Trophoblast cell (in vitro differentiated cells and primary cell): Measurements from ENCODE around the gene RAB29.

Experiments used
- DNase-seq, 2 donors: peaks; one replicate each; pipeline ENCODE4 v3.0.0-alpha.2; 2016
- H2AFZ ChIP-seq: 2 replicates; pipeline ENCODE4 v1.6.1; 2013; ENCODE audit warnings: low read length, moderate library complexity, mild to moderate bottlenecking; ENCODE audit not compliant: insufficient read depth, poor library complexity
- H2AK5ac ChIP-seq: 2 replicates; pipeline ENCODE4 v1.6.1; 2013; ENCODE audit warnings: mild to moderate bottlenecking, low read length
- H2BK120ac ChIP-seq: 2 replicates; pipeline ENCODE4 v1.6.1; 2013; ENCODE audit warnings: low read length, mild to moderate bottlenecking, moderate library complexity; ENCODE audit not compliant: insufficient read depth, poor library complexity
- H2BK12ac ChIP-seq: 2 replicates; pipeline ENCODE4 v1.6.1; 2013; ENCODE audit warnings: mild to moderate bottlenecking, low read length, moderate library complexity
- H2BK5ac ChIP-seq: 2 replicates; pipeline ENCODE4 v1.6.1; 2013; ENCODE audit warnings: low read length, low read depth, moderate library complexity, mild to moderate bottlenecking; ENCODE audit not compliant: poor library complexity
- H3K14ac ChIP-seq: 2 replicates; pipeline ENCODE4 v1.6.1; 2013; ENCODE audit warnings: mild to moderate bottlenecking, low read length
- H3K18ac ChIP-seq: 2 replicates; pipeline ENCODE4 v1.6.1; 2013; ENCODE audit warnings: mild to moderate bottlenecking, low read length
- H3K23ac ChIP-seq: 2 replicates; pipeline ENCODE4 v1.6.1; 2013; ENCODE audit warnings: low read length
- H3K27ac ChIP-seq: 2 replicates; pipeline ENCODE4 v1.5.1; 2013; ENCODE audit warnings: low read depth, mild to moderate bottlenecking, inconsistent platforms, low read length, moderate library complexity
- H3K27me3 ChIP-seq: 2 replicates; pipeline ENCODE4 v1.6.1; 2013; ENCODE audit warnings: inconsistent platforms, mild to moderate bottlenecking, low read length, moderate library complexity; ENCODE audit not compliant: insufficient read depth
- H3K36me3 ChIP-seq, 2 experiments: 1 replicate in 1 of 2; 2 replicates in 1 of 2; pipeline ENCODE4 v1.6.1; 2013; ENCODE audit warnings: low read length in 2 of 2, mild to moderate bottlenecking in 2 of 2, moderate library complexity in 1 of 2; ENCODE audit not compliant: insufficient read depth in 2 of 2, control insufficient read depth in 1 of 2
- H3K4ac ChIP-seq: 2 replicates; pipeline ENCODE4 v1.6.1; 2013; ENCODE audit warnings: low read depth, mild to moderate bottlenecking, low read length, moderate library complexity
- H3K4me1 ChIP-seq, 2 experiments: 1 replicate in 1 of 2; 2 replicates in 1 of 2; pipeline ENCODE4 v1.6.1; 2013; ENCODE audit warnings: low read length in 2 of 2, mild to moderate bottlenecking in 2 of 2, moderate library complexity in 1 of 2; ENCODE audit not compliant: insufficient read depth in 2 of 2, control insufficient read depth in 1 of 2
- H3K4me2 ChIP-seq: 2 replicates; pipeline ENCODE4 v1.6.1; 2013; ENCODE audit warnings: inconsistent platforms, mild to moderate bottlenecking, low read length, moderate library complexity
- H3K4me3 ChIP-seq: 2 replicates; pipeline ENCODE4 v1.5.1; 2013; ENCODE audit warnings: mild to moderate bottlenecking, low read depth, low read length, inconsistent platforms
- H3K79me1 ChIP-seq: one replicate; pipeline ENCODE4 v1.6.1; 2013; ENCODE audit warnings: low read length
- H3K79me2 ChIP-seq: 2 replicates; pipeline ENCODE4 v1.6.1; 2013; ENCODE audit warnings: low read length, mild to moderate bottlenecking; ENCODE audit not compliant: control insufficient read depth, insufficient read depth, poor library complexity
- H3K9ac ChIP-seq: 2 replicates; pipeline ENCODE4 v1.6.1; 2013; ENCODE audit warnings: mild to moderate bottlenecking, low read length
- H3K9me3 ChIP-seq: 2 replicates; pipeline ENCODE4 v1.6.1; 2013; ENCODE audit warnings: low read depth, mild to moderate bottlenecking, control low read depth, inconsistent platforms, low read length; ENCODE audit not compliant: insufficient read depth
- H4K12ac ChIP-seq: 2 replicates; pipeline ENCODE4 v1.6.1; 2013; ENCODE audit warnings: low read depth, mild to moderate bottlenecking, low read length, moderate library complexity
- H4K8ac ChIP-seq: 2 replicates; pipeline ENCODE4 v1.6.1; 2013; ENCODE audit warnings: low read depth, mild to moderate bottlenecking, low read length, moderate library complexity
- H4K91ac ChIP-seq: one replicate; pipeline ENCODE4 v1.6.1; 2013; ENCODE audit warnings: low read depth, mild to moderate bottlenecking, low read length, moderate library complexity
- WGBS: extraction: QIAGEN DNeasy Blood & Tissue Kit; methylation state at CpG from one replicate; pipeline ENCODE4 v1.1.7; 2013; ENCODE audit warnings: missing lambda C conversion rate; ENCODE audit not compliant: insufficient read length, insufficient coverage; ENCODE audit errors: extremely low coverage; 5-methylcytosine and 5-hydroxymethylcytosine counted together

RAB29 gene

GRCh38 chr1:205812271-205812877 lies 37.1 kb upstream of the RAB29 start:
- no peaks in the 10 kb centered on the region for H3K27me3 ChIP-seq
- H3K9ac ChIP-seq = peak overlapping the region; percentile 61
- peak overlapping the region; percentile 59 for H3K14ac ChIP-seq
- DNase-seq = peak in 1 of 2 donors; percentile 5
- no CpG with 5 or more reads among the region's 16 CpGs for WGBS
- peaks cover 8% of the 10 kb centered on the region for H3K79me1 ChIP-seq
- peak overlapping the region; percentile 93 for H3K4me3 ChIP-seq
- peaks cover 5% of the 10 kb centered on the region for H3K79me2 ChIP-seq
- no peak overlapping the region for H2BK12ac ChIP-seq
- H4K91ac ChIP-seq = peak overlapping the region; percentile 66
- no peak overlapping the region for H3K4ac ChIP-seq
- H3K36me3 ChIP-seq = peaks cover 6% of the 10 kb centered on the region in 2 experiments
- H4K12ac ChIP-seq = no peak overlapping the region
- H4K8ac ChIP-seq = peak overlapping the region; percentile 82
- no peak overlapping the region for H3K18ac ChIP-seq
- H2BK120ac ChIP-seq = no peak overlapping the region
- H3K4me1 ChIP-seq = peaks cover 5 to 9% of the 10 kb centered on the region in 2 experiments
- peak overlapping the region; percentile 71 for H3K4me2 ChIP-seq
- peak overlapping the region; percentile 36 for H2BK5ac ChIP-seq
- no peak overlapping the region for H2AK5ac ChIP-seq
- no peak overlapping the region for H3K27ac ChIP-seq
- peak overlapping the region; percentile 85 for H2AFZ ChIP-seq
- H3K9me3 ChIP-seq = no peaks in the 10 kb centered on the region
- H3K23ac ChIP-seq = no peak overlapping the region

DNA sequence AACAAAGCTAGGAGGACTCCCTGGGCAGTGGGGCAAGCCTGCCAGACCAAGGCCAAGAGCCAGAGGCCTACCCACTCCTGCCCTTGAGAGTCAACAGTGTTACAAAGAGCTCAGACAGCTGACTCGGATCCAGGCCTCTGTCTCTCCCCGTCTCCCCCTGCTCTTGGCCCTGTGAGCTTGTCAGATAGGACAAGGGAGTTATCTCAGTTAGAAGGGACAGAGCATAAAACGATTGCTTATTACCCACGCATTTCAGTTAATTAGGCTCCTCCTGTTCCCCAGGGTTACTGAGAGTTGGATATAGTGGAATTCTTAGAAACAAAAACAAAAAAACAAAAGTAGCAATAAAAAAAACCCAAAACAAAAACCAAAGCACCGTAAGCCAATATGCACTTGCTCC lies 36.4 kb upstream of the RAB29 start:
- Histone ChIP-seq H3K18ac (no peak overlapping the region), H3K79me2 (peaks cover 5% of the 10 kb centered on the region), H3K23ac (no peak overlapping the region), H3K27ac (no peak overlapping the region), H3K9ac (no peak overlapping the region), H3K14ac (no peak overlapping the region), H3K36me3 (peaks cover 6 to 8% of the 10 kb centered on the region in 2 experiments), H3K27me3 (no peaks in the 10 kb centered on the region), H3K79me1 (peaks cover 7% of the 10 kb centered on the region), H2AK5ac (no peak overlapping the region), H2BK120ac (no peak overlapping the region), H2AFZ (no peak overlapping the region), H2BK12ac (no peak overlapping the region), H3K4me3 (no peak overlapping the region), H2BK5ac (no peak overlapping the region), H3K4ac (no peak overlapping the region), H4K8ac (no peak overlapping the region), H3K4me2 (no peak overlapping the region), H4K91ac (no peak overlapping the region), H3K4me1 (peaks cover 5% of the 10 kb centered on the region in 2 experiments), H3K9me3 (no peaks in the 10 kb centered on the region), H4K12ac (no peak overlapping the region)
- DNase-seq = no peak
- WGBS = no CpG with 5 or more reads among the region's 5 CpGs

- H3K14ac ChIP-seq = no peak overlapping the region
- no CpG with 5 or more reads among the region's 12 CpGs for WGBS
Observed at GRCh38 chr1:205810448-205811157, 35.3 kb upstream of the RAB29 start.

GRCh38 chr1:205809942-205810345 lies 34.7 kb upstream of the RAB29 start:
- Histone ChIP-seq H3K4me1 (peaks cover 5% of the 10 kb centered on the region in 2 experiments), H4K12ac (no peak overlapping the region), H3K79me1 (peaks cover 7% of the 10 kb centered on the region), H3K4me3 (no peak overlapping the region), H3K9ac (no peak overlapping the region), H3K23ac (no peak overlapping the region), H2AFZ (no peak overlapping the region), H4K8ac (no peak overlapping the region), H3K79me2 (peaks cover 5% of the 10 kb centered on the region), H3K18ac (peak overlapping the region; percentile 16), H2BK5ac (no peak overlapping the region), H4K91ac (no peak overlapping the region), H3K27ac (no peak overlapping the region), H2BK12ac (no peak overlapping the region), H3K4ac (no peak overlapping the region), H2AK5ac (no peak overlapping the region), H3K9me3 (no peaks in the 10 kb centered on the region), H3K27me3 (no peaks in the 10 kb centered on the region), H3K36me3 (peaks cover 6 to 8% of the 10 kb centered on the region in 2 experiments), H2BK120ac (no peak overlapping the region), H3K14ac (no peak overlapping the region), H3K4me2 (no peak overlapping the region)
- DNase-seq = no peak
- no CpG with 5 or more reads among the region's 14 CpGs for WGBS

More at GRCh38 chr1:205810448-205811157, 35.3 kb upstream of the RAB29 start:
- H2BK5ac ChIP-seq = no peak overlapping the region
- no peak overlapping the region for H3K9ac ChIP-seq
- H3K23ac ChIP-seq = no peak overlapping the region
- H3K4me1 ChIP-seq = peaks cover 5% of the 10 kb centered on the region in 2 experiments
- no peak overlapping the region for H3K27ac ChIP-seq
- no peak overlapping the region for H3K4me2 ChIP-seq
- no peaks in the 10 kb centered on the region for H3K9me3 ChIP-seq
- peaks cover 7% of the 10 kb centered on the region for H3K79me1 ChIP-seq
- no peak overlapping the region for H3K4ac ChIP-seq
- peaks cover 6 to 8% of the 10 kb centered on the region in 2 experiments for H3K36me3 ChIP-seq
- no peak overlapping the region for H4K8ac ChIP-seq
- no peak overlapping the region for H2BK12ac ChIP-seq
- H2AFZ ChIP-seq = no peak overlapping the region
- no peak overlapping the region for H3K18ac ChIP-seq
- no peaks in the 10 kb centered on the region for H3K27me3 ChIP-seq
- H3K79me2 ChIP-seq = peaks cover 5% of the 10 kb centered on the region
- H3K4me3 ChIP-seq = no peak overlapping the region
- H4K12ac ChIP-seq = no peak overlapping the region
- H4K91ac ChIP-seq = no peak overlapping the region
- no peak overlapping the region for H2BK120ac ChIP-seq
- H2AK5ac ChIP-seq = no peak overlapping the region
- peak in 1 of 2 donors; percentile 10 for DNase-seq
